Smooth muscle cell (in vitro differentiated cells): ENCODE data around the gene CARMIL1. TPM values are rescaled to one million over a fixed set of nuclear protein-coding genes. Genes with fewer than 3 reads are reported as not detected.

Source experiments
- DNase-seq: peaks from one replicate; lab custom pipeline; 2025; ENCODE audit not compliant: unreplicated experiment; lab: John Stamatoyannopoulos, UW
- H2AFZ ChIP-seq: fragments of 200-600 bp; sonication (generic); 2 replicates; pipeline ENCODE4 v1.6.0; 2016; ENCODE audit warnings: antibody characterized with exemption, low read depth, mild to moderate bottlenecking
- H3F3A ChIP-seq: fragments of 200-600 bp; sonication (generic); 2 replicates; pipeline ENCODE4 v1.6.0; 2017; ENCODE audit warnings: antibody characterized with exemption, low read depth
- H3K27ac ChIP-seq: fragments of 200-600 bp; sonication (generic); 2 replicates; pipeline ENCODE4 v1.5.1; 2016; ENCODE audit warnings: low read depth, mild to moderate bottlenecking
- H3K27me3 ChIP-seq: fragments of 200-600 bp; sonication (generic); 2 replicates; pipeline ENCODE4 v1.6.1; 2016; ENCODE audit warnings: low read depth, mild to moderate bottlenecking
- H3K36me3 ChIP-seq: fragments of 200-600 bp; sonication (generic); 2 replicates; pipeline ENCODE4 v1.5.1; 2016; ENCODE audit warnings: low read depth
- H3K4me1 ChIP-seq: fragments of 200-600 bp; sonication (generic); 2 replicates; pipeline ENCODE4 v1.5.1; 2016; ENCODE audit warnings: low read depth
- H3K4me2 ChIP-seq: fragments of 200-600 bp; sonication (generic); 2 replicates; pipeline ENCODE4 v1.6.0; 2016; ENCODE audit warnings: mild to moderate bottlenecking
- H3K4me3 ChIP-seq: fragments of 200-600 bp; sonication (generic); 2 replicates; pipeline ENCODE4 v1.5.1; 2016; ENCODE audit warnings: mild to moderate bottlenecking
- H3K79me2 ChIP-seq: fragments of 200-600 bp; sonication (generic); 2 replicates; pipeline ENCODE4 v1.6.0; 2016; ENCODE audit warnings: low read depth, mild to moderate bottlenecking
- H3K9ac ChIP-seq: fragments of 200-600 bp; sonication (generic); 2 replicates; pipeline ENCODE4 v1.6.0; 2016; ENCODE audit warnings: low read depth
- H3K9me3 ChIP-seq: fragments of 200-600 bp; sonication (generic); replicated peaks from 2 replicates; pipeline ENCODE4 v1.5.1; 2016; ENCODE audit warnings: low read depth
- H4K20me1 ChIP-seq: fragments of 200-600 bp; sonication (generic); 2 replicates; pipeline ENCODE4 v1.6.0; 2016; ENCODE audit warnings: low read depth
- CTCF ChIP-seq: fragments of 200-600 bp; sonication (generic); IDR thresholded peaks from 2 replicates; pipeline ENCODE4 v1.5.1; 2017; ENCODE audit warnings: borderline replicate concordance, mild to moderate bottlenecking, antibody characterized with exemption; ENCODE audit not compliant: insufficient read depth, poor library complexity, severe bottlenecking
- WGBS: methylation state at CpG from one replicate; pipeline ENCODE4 v1.1.7; 2016; ENCODE audit warnings: low lambda C conversion rate; 5-methylcytosine and 5-hydroxymethylcytosine counted together
- polyA plus RNA-seq: library from polyadenylated mRNA; unstranded; fragments of >200 nt; fragmentation: Nextera tagmentation; extraction: Ambion mirVana; gene quantifications from 2 replicates; pipeline ENCODE4 v1.2.1, GENCODE V29; 2016
- total RNA-seq: library from RNA; depleted of rRNA; stranded (reverse); fragments of >200 nt; gene quantifications from 2 replicates; pipeline ENCODE4 v1.2.3, GENCODE V29; 2014

The CARMIL1 gene
- total and polyA plus RNA-seq, 2 experiments from 2014 or later: 7.6 to 24.1 TPM

GRCh38 chr6:25534942-25535631, 255.9 kb downstream of the CARMIL1 start:
- TF ChIP-seq CTCF: no peak
- H3F3A ChIP-seq: no peaks in the 10 kb centered on the region
- no peaks in the 10 kb centered on the region for H4K20me1 ChIP-seq
- no peak overlapping the region for H3K4me2 ChIP-seq
- H3K9ac ChIP-seq: no peak overlapping the region
- H3K36me3 ChIP-seq: no peaks in the 10 kb centered on the region
- no peaks in the 10 kb centered on the region for H3K79me2 ChIP-seq
- no peak overlapping the region for H3K27ac ChIP-seq
- no peaks in the 10 kb centered on the region for H3K9me3 ChIP-seq
- no peaks in the 10 kb centered on the region for H3K4me1 ChIP-seq
- 93% methylated on average over 5 of the region's 5 CpGs for WGBS
- DNase-seq: no peak
- H2AFZ ChIP-seq: no peak overlapping the region
- H3K4me3 ChIP-seq: no peak overlapping the region
- H3K27me3 ChIP-seq: no peaks in the 10 kb centered on the region

- Histone ChIP-seq H2AFZ (no peak overlapping the region), H3K4me1 (no peaks in the 10 kb centered on the region), H3K36me3 (no peaks in the 10 kb centered on the region), H4K20me1 (no peaks in the 10 kb centered on the region), H3K79me2 (no peaks in the 10 kb centered on the region), H3K9ac (no peak overlapping the region), H3K4me3 (no peak overlapping the region), H3K9me3 (no peaks in the 10 kb centered on the region), H3K27ac (no peak overlapping the region), H3K27me3 (no peaks in the 10 kb centered on the region), H3K4me2 (no peak overlapping the region), H3F3A (no peaks in the 10 kb centered on the region)
- TF ChIP-seq CTCF: no peak
- no peak for DNase-seq
- WGBS: 84% methylated on average over 4 of the region's 4 CpGs
These were observed 256.6 kb downstream of the CARMIL1 start for GRCh38 chr6:25535632-25536225.

- H3K9me3 ChIP-seq: no peaks in the 10 kb centered on the region
- H3K79me2 ChIP-seq: no peaks in the 10 kb centered on the region
- H3K9ac ChIP-seq: no peak overlapping the region
- H3K27me3 ChIP-seq: no peaks in the 10 kb centered on the region
- TF ChIP-seq CTCF: no peak
- peak overlapping the region; percentile 27 for H3K27ac ChIP-seq
- no peak overlapping the region for H3K4me3 ChIP-seq
- H2AFZ ChIP-seq: no peak overlapping the region
- peaks cover 5% of the 10 kb centered on the region for H3F3A ChIP-seq
- 82% methylated on average over 4 of the region's 4 CpGs for WGBS
- no peaks in the 10 kb centered on the region for H3K4me1 ChIP-seq
- H3K4me2 ChIP-seq: peak overlapping the region; percentile 53
- no peaks in the 10 kb centered on the region for H3K36me3 ChIP-seq
- no peak for DNase-seq
- H4K20me1 ChIP-seq: no peaks in the 10 kb centered on the region
These were observed 257.6 kb downstream of the CARMIL1 start for GRCh38 chr6:25536781-25537180.
